GM18867 (cell line): ENCODE measurements around the gene PBX3.

Source experiments
- ATAC-seq: cut with Tn5 transposase; IDR thresholded peaks from one replicate; pipeline ENCODE4 v1.9.1; 2021; ENCODE audit warnings: mild to moderate bottlenecking, moderate library complexity; ENCODE audit not compliant: unreplicated experiment

Gene PBX3

GRCh38 chr9:125748446-125749099, 1.4 kb downstream of the PBX3 start:
- no peak for ATAC-seq

- ATAC-seq: no peak
Observed at GRCh38 chr9:125749287-125749935, 2.2 kb downstream of the PBX3 start.

- ATAC-seq: no peak
Observed at GRCh38 chr9:125749951-125750626, 2.9 kb downstream of the PBX3 start.

GRCh38 chr9:125750627-125751011, 3.4 kb downstream of the PBX3 start:
- ATAC-seq: no peak

- ATAC-seq: no peak
Observed at GRCh38 chr9:125752070-125752628, 5.0 kb downstream of the PBX3 start.

- no peak for ATAC-seq
Observed at GRCh38 chr9:125754096-125754495, 6.9 kb downstream of the PBX3 start.

GRCh38 chr9:125755340-125755739, 8.2 kb downstream of the PBX3 start:
- no peak for ATAC-seq

GRCh38 chr9:125756518-125756917, 9.3 kb downstream of the PBX3 start:
- ATAC-seq: no peak

GRCh38 chr9:125757834-125758233, 10.7 kb downstream of the PBX3 start:
- no peak for ATAC-seq

- no peak for ATAC-seq
Observed at GRCh38 chr9:125758986-125759763, 12.0 kb downstream of the PBX3 start.

GRCh38 chr9:125759764-125760129, 12.6 kb downstream of the PBX3 start:
- ATAC-seq: no peak

- ATAC-seq: no peak
Observed at GRCh38 chr9:125760537-125760936, 13.4 kb downstream of the PBX3 start.

GRCh38 chr9:125761676-125762450, 14.7 kb downstream of the PBX3 start:
- ATAC-seq: no peak

GRCh38 chr9:125763394-125763801, 16.2 kb downstream of the PBX3 start:
- ATAC-seq: no peak

GRCh38 chr9:125764198-125764597, 17.0 kb downstream of the PBX3 start:
- no peak for ATAC-seq

GRCh38 chr9:125766468-125767221, 19.5 kb downstream of the PBX3 start:
- no peak for ATAC-seq

- ATAC-seq: peak; percentile 56
Observed at GRCh38 chr9:125767349-125767748, 20.2 kb downstream of the PBX3 start.

GRCh38 chr9:125768803-125769202, 21.6 kb downstream of the PBX3 start:
- ATAC-seq: no peak

GRCh38 chr9:125771037-125771436, 23.9 kb downstream of the PBX3 start:
- ATAC-seq: no peak

- no peak for ATAC-seq
Observed at GRCh38 chr9:125772740-125773139, 25.6 kb downstream of the PBX3 start.
